ENCODE data around the gene PARN. TPM values are rescaled to one million over a fixed set of nuclear protein-coding genes. Genes with fewer than 3 reads are reported as not detected.

The PARN gene
- total and polyA plus RNA-seq, 2 of the 4 experiments (the other 2 are of a cell fraction): 24.6 to 25.1 TPM

GRCh38 chr16:14472357-14472756 lies 157.7 kb downstream of the PARN start:
- ChIA-PET POLR2A (ENCODE audit: unreplicated experiment) (no interaction called here), CTCF (no interaction called here)
- Histone ChIP-seq H3K36me3 (ENCODE audit: control insufficient read depth, insufficient read depth, low read length) (no peaks in the 10 kb centered on the region), H2BK120ac (ENCODE audit: low read depth, low read length) (no peak overlapping the region), H3K4me1 (ENCODE audit: control insufficient read depth, insufficient read depth, low read length) (peaks cover 3% of the 10 kb centered on the region; the same call in 1 of the 2 replicates), H3K4me2 (ENCODE audit: low read depth, low read length) (no peak overlapping the region), H3K9me1 (ENCODE audit: insufficient read depth, low read length) (peaks cover 5% of the 10 kb centered on the region), H2AK9ac (replicated peaks; ENCODE audit: low read depth, low read length, poor library complexity) (no peak overlapping the region), H2AFZ (replicated peaks; ENCODE audit: low read length, poor library complexity) (no peak overlapping the region), H3K4me3 (ENCODE audit: insufficient read depth, low read depth, low read length) (no peak overlapping the region), H3K9ac (ENCODE audit: low read depth, low read length) (no peak overlapping the region), H4K91ac (ENCODE audit: insufficient read depth, low read depth, low read length) (no peak overlapping the region), H3K4ac (ENCODE audit: low read depth, low read length) (no peak overlapping the region), H4K8ac (ENCODE audit: low read depth in 2 of 2, low read length in 2 of 2) (no peak overlapping the region), H3K9me3 (ENCODE audit: control insufficient read depth, insufficient read depth, low read length) (no peaks in the 10 kb centered on the region), H2BK15ac (ENCODE audit: low read depth, low read length) (no peak overlapping the region), H3K56ac (ENCODE audit: extremely low read depth, insufficient read depth, low read length) (no peak overlapping the region), H2AK5ac (ENCODE audit: low read depth, low read length) (no peak overlapping the region), H3K79me1 (ENCODE audit: low read depth in 1 of 2, low read length in 2 of 2) (no peaks in the 10 kb centered on the region; a peak in 1 of 4 replicates), H4K20me1 (ENCODE audit: insufficient read depth, low read length) (no peaks in the 10 kb centered on the region), H2BK5ac (ENCODE audit: low read depth, low read length, poor library complexity, severe bottlenecking) (no peak overlapping the region), H3K14ac (replicated peaks; ENCODE audit: low read depth, low read length) (no peak overlapping the region), H3K27me3 (ENCODE audit: control insufficient read depth, insufficient read depth, low read length) (no peaks in the 10 kb centered on the region), H3K23ac (ENCODE audit: low read depth, low read length) (no peak overlapping the region), H4K5ac (ENCODE audit: low read depth, low read length) (no peak overlapping the region), H2BK20ac (ENCODE audit: low read depth, low read length) (no peak overlapping the region), H3K27ac (ENCODE audit: insufficient read depth, low read length) (no peak overlapping the region), H3K18ac (ENCODE audit: low read depth, low read length) (no peak overlapping the region)
- TF ChIP-seq CEBPB (IDR thresholded peaks at IDR 0.05; ENCODE audit: low read depth, low read length): no peak
- TF ChIP-seq MAZ (IDR thresholded peaks at IDR 0.05; ENCODE audit: borderline replicate concordance, low read depth, low read length): no peak
- TF ChIP-seq MAFK (IDR thresholded peaks at IDR 0.05; ENCODE audit: low read depth, low read length): no peak
- TF ChIP-seq RFX5 (IDR thresholded peaks at IDR 0.05; ENCODE audit: low read depth, low read length): no peak
- no peak for TF ChIP-seq ELK1 (IDR thresholded peaks at IDR 0.05; ENCODE audit: borderline replicate concordance, low read depth, low read length)
- no peak for TF ChIP-seq RCOR1 (IDR thresholded peaks at IDR 0.05; ENCODE audit: insufficient replicate concordance, low read length)
- TF ChIP-seq RAD21 (IDR thresholded peaks at IDR 0.05; ENCODE audit: low read length): no peak
- TF ChIP-seq BHLHE40 (IDR thresholded peaks at IDR 0.05; ENCODE audit: low read depth, low read length): no peak
- TF ChIP-seq SMC3 (IDR thresholded peaks at IDR 0.05; ENCODE audit: low read depth, low read length): no peak
- TF ChIP-seq, protein P1, sequence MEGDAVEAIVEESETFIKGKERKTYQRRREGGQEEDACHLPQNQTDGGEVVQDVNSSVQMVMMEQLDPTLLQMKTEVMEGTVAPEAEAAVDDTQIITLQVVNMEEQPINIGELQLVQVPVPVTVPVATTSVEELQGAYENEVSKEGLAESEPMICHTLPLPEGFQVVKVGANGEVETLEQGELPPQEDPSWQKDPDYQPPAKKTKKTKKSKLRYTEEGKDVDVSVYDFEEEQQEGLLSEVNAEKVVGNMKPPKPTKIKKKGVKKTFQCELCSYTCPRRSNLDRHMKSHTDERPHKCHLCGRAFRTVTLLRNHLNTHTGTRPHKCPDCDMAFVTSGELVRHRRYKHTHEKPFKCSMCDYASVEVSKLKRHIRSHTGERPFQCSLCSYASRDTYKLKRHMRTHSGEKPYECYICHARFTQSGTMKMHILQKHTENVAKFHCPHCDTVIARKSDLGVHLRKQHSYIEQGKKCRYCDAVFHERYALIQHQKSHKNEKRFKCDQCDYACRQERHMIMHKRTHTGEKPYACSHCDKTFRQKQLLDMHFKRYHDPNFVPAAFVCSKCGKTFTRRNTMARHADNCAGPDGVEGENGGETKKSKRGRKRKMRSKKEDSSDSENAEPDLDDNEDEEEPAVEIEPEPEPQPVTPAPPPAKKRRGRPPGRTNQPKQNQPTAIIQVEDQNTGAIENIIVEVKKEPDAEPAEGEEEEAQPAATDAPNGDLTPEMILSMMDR (conservative IDR thresholded peaks at IDR 0.05; ENCODE audit: low read depth, low read length): no peak
- TF ChIP-seq POLR2A (IDR thresholded peaks at IDR 0.05; ENCODE audit: low read depth, low read length): no peak
- no peak for TF ChIP-seq FOS (IDR thresholded peaks at IDR 0.05; ENCODE audit: low read depth, low read length)
- no peak for TF ChIP-seq MXI1 (IDR thresholded peaks at IDR 0.05; ENCODE audit: borderline replicate concordance, low read depth, low read length)
- no peak for TF ChIP-seq NFE2L2 (IDR thresholded peaks at IDR 0.05; ENCODE audit: low read depth, low read length)
- no peak for TF ChIP-seq CHD1 (IDR thresholded peaks at IDR 0.05; ENCODE audit: low read depth, low read length)
- no peak for TF ChIP-seq USF2 (IDR thresholded peaks at IDR 0.05; ENCODE audit: low read depth, low read length)
- dilution Hi-C loops (cut with HindIII; ENCODE audit: low sequenced_read_pairs, unreplicated experiment) (no loop called here), intact Hi-C loops (cut with micrococcal nuclease) (no loop called here), in situ Hi-C loops (cut with MboI; ENCODE audit: low sequenced_read_pairs) (no loop called here)
- WGBS, 2 experiments (ENCODE audit: extremely low coverage in 2 of 2, insufficient read length in 1 of 2): no CpG with 5 or more reads among the region's 2 CpGs
- no TSS peak for BruUV-seq (replicated peaks)
- ATAC-seq (ENCODE audit: low read depth) (no peak), DNase-seq (no peak)
